ENCODE measurements around the gene PTBP1. TPM values are rescaled to one million over a fixed set of nuclear protein-coding genes. Genes with fewer than 3 reads are reported as not detected.

PTBP1 gene
- total RNA-seq, 1 donor from 2014 or later, result 285 TPM

DNA sequence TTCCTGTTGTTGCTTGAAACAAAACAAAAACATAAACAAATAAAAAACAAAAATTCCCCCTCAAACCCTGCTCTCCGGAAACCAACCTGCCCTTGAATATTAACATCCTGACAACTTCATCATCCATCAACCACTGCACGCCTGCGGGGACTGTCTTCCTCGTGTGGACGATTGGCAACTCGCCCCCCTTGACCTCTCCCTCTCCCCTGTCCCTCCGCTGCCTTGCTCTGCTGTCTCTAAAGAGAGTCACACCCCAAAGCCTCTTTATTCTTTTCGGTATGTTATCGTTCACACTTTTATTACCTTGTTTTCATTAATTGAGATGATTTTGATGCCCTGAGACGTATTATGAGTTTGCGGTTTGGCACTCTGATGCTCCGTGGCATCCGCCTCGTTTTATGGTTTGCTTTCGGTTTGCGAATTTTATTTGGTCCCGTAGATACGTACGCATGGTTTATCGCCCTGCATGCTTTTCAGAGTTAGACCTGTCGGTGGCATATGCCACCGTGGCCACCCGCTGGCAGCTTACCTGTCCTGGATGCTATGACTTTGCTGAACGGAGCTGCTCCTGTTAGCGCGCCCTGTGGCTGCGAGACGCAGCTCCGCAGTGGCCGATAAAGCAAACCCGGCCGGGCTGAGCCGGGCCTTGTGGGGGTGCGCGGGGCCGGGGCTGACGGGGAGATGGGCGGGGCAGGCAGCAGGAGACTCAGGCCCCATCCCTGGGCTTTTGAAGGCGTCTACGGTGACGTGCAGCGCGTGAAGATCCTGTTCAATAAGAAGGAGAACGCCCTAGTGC lies 10.6 kb downstream of the PTBP1 start:
- Mint-ChIP-seq H3K27ac (ENCODE audit: unreplicated experiment) (peak overlapping the region; percentile 27), H3K27me3 (ENCODE audit: low read depth) (no peaks in the 10 kb centered on the region), H3K9me3 (ENCODE audit: low read depth) (no peaks in the 10 kb centered on the region), H3K4me3 (ENCODE audit: unreplicated experiment) (no peak overlapping the region), H3K4me1 (ENCODE audit: low read depth) (peaks cover 5% of the 10 kb centered on the region), H3K36me3 (ENCODE audit: low read depth) (peaks cover 25% of the 10 kb centered on the region)
- TF ChIP-seq CTCF (IDR thresholded peaks at IDR 0.05), result no peak
- no peak for DNase-seq (ENCODE audit: low spot score)

GRCh38 chr19:808423-808775 lies 11.1 kb downstream of the PTBP1 start:
- H3K4me1 Mint-ChIP-seq (ENCODE audit: low read depth), result no peaks in the 10 kb centered on the region
- no peaks in the 10 kb centered on the region for H3K27me3 Mint-ChIP-seq (ENCODE audit: low read depth)
- DNase-seq (ENCODE audit: low spot score), result no peak
- H3K36me3 Mint-ChIP-seq (ENCODE audit: low read depth), result peaks cover 25% of the 10 kb centered on the region
- H3K4me3 Mint-ChIP-seq (ENCODE audit: unreplicated experiment), result no peak overlapping the region
- H3K27ac Mint-ChIP-seq (ENCODE audit: unreplicated experiment), result no peak overlapping the region
- no peaks in the 10 kb centered on the region for H3K9me3 Mint-ChIP-seq (ENCODE audit: low read depth)
- no peak for TF ChIP-seq CTCF (IDR thresholded peaks at IDR 0.05)

DNA sequence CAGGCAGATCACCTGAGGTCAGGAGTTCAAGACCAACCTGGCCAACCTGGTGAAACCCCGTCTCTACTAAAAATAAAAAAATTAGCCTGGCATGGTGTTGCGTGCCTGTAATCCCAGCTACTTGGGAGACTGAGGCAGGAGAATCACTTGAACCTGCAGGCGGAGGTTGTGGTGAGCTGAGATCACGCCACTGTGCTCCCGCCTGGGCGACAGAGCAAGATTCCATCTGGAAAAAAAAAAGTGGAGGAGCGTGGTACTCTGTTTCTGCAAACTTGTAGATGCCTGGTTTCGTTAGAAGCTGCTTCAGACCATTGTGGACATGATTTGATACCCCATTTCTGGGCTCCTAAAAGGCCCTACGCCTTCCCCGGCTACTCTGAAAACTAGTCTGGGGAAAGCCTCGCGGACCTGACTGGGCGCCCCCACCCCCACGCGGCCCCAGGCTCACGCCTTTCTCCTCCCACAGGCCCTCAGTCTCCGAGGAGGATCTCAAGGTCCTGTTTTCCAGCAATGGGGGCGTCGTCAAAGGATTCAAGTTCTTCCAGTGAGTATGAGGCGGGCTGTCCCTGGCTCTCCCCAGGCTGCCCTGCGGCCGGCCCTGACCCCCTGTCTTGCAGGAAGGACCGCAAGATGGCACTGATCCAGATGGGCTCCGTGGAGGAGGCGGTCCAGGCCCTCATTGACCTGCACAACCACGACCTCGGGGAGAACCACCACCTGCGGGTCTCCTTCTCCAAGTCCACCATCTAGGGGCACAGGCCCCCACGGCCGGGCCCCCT lies 13.0 kb downstream of the PTBP1 start:
- Mint-ChIP-seq H3K4me1 (ENCODE audit: low read depth) (no peaks in the 10 kb centered on the region), H3K27ac (ENCODE audit: unreplicated experiment) (no peak overlapping the region), H3K9me3 (ENCODE audit: low read depth) (no peaks in the 10 kb centered on the region), H3K4me3 (ENCODE audit: unreplicated experiment) (no peak overlapping the region), H3K36me3 (ENCODE audit: low read depth) (peaks cover 22% of the 10 kb centered on the region), H3K27me3 (ENCODE audit: low read depth) (no peaks in the 10 kb centered on the region)
- no peak for DNase-seq (ENCODE audit: low spot score)
- TF ChIP-seq CTCF (IDR thresholded peaks at IDR 0.05), result no peak

DNA sequence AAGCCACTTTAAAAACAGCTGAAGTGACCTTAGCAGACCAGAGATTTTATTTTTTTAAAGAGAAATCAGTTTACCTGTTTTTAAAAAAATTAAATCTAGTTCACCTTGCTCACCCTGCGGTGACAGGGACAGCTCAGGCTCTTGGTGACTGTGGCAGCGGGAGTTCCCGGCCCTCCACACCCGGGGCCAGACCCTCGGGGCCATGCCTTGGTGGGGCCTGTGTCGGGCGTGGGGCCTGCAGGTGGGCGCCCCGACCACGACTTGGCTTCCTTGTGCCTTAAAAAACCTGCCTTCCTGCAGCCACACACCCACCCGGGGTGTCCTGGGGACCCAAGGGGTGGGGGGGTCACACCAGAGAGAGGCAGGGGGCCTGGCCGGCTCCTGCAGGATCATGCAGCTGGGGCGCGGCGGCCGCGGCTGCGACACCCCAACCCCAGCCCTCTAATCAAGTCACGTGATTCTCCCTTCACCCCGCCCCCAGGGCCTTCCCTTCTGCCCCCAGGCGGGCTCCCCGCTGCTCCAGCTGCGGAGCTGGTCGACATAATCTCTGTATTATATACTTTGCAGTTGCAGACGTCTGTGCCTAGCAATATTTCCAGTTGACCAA lies 13.7 kb downstream of the PTBP1 start:
- Mint-ChIP-seq H3K27ac (ENCODE audit: unreplicated experiment) (no peak overlapping the region), H3K4me3 (ENCODE audit: unreplicated experiment) (no peak overlapping the region), H3K36me3 (ENCODE audit: low read depth) (peaks cover 25% of the 10 kb centered on the region), H3K9me3 (ENCODE audit: low read depth) (no peaks in the 10 kb centered on the region), H3K4me1 (ENCODE audit: low read depth) (no peaks in the 10 kb centered on the region), H3K27me3 (ENCODE audit: low read depth) (no peaks in the 10 kb centered on the region)
- DNase-seq (ENCODE audit: low spot score), result no peak
- no peak for TF ChIP-seq CTCF (IDR thresholded peaks at IDR 0.05)

- no peak for DNase-seq (ENCODE audit: low spot score)
- no peaks in the 10 kb centered on the region for H3K4me1 Mint-ChIP-seq (ENCODE audit: low read depth)
- H3K9me3 Mint-ChIP-seq (ENCODE audit: low read depth), result peaks cover 3% of the 10 kb centered on the region
- H3K36me3 Mint-ChIP-seq (ENCODE audit: low read depth), result peaks cover 28% of the 10 kb centered on the region
- no peak overlapping the region for H3K27ac Mint-ChIP-seq (ENCODE audit: unreplicated experiment)
- TF ChIP-seq CTCF (IDR thresholded peaks at IDR 0.05), result no peak
- H3K27me3 Mint-ChIP-seq (ENCODE audit: low read depth), result no peaks in the 10 kb centered on the region
- H3K4me3 Mint-ChIP-seq (ENCODE audit: unreplicated experiment), result no peak overlapping the region
Observed at GRCh38 chr19:811506-812048, 14.3 kb downstream of the PTBP1 start.
